GM10847 (cell line): Measurements from ENCODE around the gene SCG2.

Source experiments
- POLR2A ChIP-seq: IDR thresholded peaks from 2 replicates; pipeline ENCODE4 v1.6.1; 2011; ENCODE audit not compliant: insufficient read length; ENCODE audit errors: extremely low read depth

The SCG2 gene

DNA sequence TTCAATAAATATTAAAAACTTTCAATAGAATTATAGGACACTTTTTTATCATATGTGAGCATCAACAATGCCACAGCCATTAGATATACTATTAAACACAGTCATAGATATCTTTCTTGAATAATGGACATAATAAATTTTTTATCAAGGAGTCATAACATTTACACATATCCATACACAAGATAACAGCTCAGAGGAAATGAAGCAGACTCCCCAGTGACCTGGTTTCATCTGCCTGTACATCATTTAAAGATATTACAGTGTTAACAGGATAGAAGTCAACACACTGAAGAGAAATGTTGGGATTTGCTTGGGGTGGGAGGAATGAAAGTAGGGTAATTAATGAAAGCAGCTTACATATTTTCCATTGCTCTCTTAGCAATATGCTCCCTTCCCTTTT is 5.1 kb downstream of the SCG2 start:
- no peak for TF ChIP-seq POLR2A

DNA sequence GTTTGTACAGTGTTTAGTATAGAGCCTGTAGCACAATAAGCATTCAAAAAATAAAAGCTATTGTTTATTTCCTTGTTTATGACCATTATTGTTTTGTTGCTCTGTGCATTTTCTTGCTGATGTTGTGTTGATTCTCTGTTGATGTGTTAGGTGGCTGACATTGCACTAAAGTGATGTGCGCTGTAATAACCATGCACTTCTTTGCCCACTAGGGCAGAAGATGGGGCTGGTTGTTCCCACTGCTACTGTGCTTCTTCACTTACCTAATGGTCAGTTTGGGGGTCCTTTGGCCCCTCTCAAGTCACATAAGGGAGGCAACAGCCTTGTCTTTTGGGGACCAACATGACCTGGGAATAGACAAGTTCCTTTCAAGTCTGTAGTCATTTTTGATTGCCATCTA is 6.0 kb downstream of the SCG2 start:
- no peak for TF ChIP-seq POLR2A

DNA sequence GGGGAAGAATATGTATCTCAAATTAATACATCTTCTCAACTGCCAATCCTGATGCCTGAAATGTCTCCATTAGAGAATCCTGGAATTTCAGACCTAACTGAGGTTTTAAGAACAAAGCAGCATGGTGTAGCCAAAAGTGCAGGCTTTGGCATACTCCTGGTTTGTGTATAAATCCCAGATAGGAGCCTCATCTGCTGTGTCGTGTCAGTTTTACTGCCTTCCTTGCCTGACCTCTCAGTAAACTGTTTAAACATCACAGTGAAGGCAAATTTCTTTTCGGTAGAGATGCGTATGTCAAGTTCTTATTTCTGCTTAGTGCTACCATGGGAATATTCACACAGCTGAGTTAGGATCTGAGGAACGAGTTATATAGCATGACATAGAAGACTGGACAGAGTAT is 7.3 kb downstream of the SCG2 start:
- no peak for TF ChIP-seq POLR2A

DNA sequence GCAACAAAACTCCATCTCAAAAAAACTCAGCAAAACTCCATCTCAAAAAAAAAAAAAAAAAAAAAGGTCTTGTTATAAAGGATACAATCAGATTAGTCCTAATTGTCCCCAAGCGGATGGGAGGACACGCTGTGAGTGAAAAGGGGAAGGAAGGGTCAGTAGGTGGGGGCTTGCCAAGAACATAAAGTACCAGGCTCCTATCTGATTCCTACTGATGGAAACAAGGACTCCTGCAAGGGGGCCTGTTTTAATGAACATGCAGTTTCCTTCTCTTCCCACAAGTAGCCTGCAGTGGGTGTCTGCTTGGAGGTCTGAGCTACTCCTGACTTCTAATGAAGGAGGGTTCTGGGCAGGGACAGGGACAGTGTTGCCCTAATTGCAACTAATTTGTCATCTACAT is 7.9 kb downstream of the SCG2 start:
- no peak for TF ChIP-seq POLR2A

DNA sequence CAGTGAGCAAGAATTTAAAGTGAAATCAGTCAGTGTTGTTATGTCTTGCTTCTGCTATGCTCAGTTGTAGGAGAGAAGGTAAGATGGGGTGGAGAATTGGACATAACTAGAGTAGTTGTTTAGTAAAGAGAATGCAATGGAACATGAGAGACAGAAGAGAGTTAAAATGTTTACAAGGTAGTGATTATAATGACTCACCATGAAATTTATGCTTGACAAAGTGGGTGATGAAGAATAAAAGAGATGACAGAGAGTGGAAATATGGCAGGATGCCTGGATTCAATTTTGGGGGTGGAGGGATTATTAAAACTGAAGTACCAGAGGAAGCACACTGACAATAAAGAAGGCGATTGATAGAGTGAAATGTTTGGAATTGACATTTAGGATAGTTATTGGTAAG is 10.6 kb downstream of the SCG2 start:
- TF ChIP-seq POLR2A: no peak

DNA sequence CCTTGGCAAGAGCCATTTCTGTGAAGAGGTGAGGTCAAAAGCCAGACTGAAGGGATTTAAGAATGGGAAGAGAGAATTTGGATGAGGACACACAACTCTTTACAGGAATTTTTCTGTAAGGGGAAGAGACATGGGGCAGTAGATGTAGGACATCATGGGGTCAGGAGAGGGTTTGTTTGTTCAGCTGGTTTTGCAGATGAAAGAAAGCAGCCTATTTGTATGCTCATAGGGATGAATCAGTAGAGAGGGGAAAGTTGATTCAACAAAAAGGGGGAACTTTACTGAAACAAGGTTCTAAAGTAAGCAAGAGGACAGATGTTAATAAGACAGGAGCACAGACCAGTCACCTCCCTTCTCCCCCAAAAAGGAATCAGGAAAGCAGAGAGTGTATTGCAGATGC is 11.2 kb downstream of the SCG2 start:
- TF ChIP-seq POLR2A: no peak

DNA sequence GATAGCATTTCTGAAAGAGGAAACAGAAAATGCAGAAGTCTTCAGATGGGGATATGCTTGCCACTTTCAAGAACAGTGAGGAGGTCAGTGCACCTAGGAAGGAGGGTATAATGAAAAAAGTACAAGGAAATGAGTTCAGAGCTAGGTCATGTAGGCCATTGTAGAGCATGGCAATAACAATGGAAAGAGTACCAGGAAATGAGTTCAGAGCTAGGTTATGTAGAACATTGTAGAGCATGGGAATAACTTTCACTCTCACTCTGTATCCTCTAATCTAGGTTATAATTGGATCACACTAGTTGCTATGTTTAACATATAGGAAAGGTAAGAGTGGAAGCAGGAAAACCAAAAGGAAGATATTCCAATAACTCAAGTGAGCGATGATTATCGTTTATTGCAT is 12.3 kb downstream of the SCG2 start:
- no peak for TF ChIP-seq POLR2A

DNA sequence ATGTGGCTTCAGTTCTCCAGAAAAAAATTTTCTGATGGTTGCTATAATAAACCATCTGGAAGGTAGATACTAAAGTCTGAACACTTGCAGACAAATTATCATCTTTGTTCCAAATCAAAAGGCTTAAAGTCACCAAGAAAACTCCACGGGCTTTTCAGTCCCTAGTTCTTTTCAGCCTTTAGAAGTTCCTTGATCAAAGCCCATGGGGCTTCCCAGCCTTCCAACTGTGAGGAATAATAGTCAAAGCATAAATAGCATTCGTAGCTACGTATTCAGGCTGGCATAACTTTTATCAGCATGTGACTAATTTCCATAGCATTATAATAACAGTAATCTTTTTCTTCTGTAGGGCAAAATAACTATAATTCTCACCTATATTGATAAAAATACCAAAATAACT is 13.9 kb downstream of the SCG2 start:
- no peak for TF ChIP-seq POLR2A

DNA sequence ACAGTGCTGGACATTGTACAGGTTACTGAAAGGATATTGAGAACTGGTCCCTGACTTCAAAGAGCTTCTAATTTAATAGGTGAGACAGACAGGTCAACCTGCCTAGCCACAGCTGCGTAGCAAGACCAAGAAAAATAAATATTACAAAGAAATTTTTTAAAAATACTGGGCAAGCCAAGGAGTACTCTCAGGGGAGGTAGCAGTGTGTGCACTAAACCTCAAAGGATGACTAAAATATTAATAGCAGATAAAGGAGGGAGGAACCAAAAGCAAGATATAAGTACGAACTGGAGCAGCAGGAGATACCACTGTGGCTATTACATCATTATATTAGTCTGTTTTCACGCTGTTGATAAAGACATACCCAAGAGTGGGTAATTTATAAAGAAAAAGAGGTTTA is 14.9 kb downstream of the SCG2 start:
- TF ChIP-seq POLR2A: no peak

DNA sequence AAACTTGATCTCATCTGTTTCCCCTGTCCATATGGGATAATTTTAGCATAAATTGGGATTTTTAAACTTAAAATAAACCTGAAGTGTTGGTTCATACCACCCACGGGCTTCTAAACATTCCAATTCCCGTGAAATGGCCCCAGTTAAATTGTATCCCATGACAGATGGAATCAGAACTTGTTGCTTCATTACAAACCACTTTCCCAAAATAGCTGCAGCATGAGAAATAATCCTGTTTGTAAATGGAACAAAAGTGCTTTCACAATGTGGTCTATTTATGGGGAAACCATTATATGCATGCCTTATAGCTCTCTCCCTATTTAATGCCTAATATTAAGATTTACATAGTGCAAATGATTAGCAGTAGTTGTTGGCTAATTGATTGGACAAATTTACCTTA is 15.9 kb downstream of the SCG2 start:
- no peak for TF ChIP-seq POLR2A

DNA sequence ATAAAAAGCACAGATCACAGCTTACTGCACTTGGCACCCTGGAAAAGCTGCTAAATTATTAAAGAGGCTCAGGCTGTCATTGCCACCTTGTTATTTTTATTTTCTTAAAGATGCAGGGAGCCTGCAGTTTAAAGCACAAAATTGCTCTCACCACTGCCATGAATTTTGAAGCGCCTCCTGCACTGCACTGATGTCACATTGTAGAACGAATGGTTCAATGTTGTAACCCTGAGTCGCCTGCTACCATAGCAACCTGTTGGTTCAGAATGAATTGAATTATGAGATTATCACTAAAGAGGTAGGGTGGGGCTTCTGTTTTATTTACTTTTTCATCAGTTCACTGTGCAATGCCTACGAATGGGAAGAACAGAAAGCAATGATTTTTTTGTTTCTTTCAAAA is 16.5 kb downstream of the SCG2 start:
- no peak for TF ChIP-seq POLR2A

DNA sequence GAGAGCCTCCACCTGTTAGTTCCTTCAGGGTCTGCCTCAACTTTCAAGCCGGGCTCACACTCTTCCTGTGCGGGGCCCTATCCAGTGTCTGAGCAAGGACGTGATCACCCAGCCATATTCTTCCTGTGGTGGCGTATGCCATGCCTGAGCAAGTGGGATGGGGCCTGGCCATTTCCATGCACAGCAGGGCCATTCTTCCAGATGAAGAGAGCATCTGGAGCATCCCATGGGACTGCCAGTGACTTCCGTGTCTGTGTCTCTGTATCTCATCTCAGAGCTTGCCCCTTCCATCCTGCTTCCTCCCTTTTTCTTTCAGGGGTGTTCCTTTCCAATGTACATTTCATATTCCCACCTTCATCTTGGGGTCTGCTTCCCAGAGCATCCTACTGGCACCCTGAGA is 20.2 kb downstream of the SCG2 start:
- no peak for TF ChIP-seq POLR2A

DNA sequence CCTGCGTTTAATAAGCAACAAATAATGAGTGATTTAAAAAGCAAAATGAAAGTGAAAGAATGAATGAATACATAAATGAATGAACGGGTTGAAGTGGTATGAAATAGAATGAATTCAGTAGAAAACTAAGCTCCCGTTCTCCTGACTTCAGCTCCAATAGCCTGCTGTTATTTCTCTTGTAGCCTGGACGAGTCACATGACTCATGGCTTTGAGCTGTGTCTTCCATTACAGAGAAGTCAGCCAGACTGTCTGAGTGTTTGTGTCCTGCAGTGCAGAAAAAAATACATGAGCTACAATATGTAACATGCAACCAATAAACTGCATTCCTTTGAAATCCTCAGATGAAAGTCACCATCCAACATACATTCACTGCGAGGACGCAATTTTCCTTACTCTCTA is 21.2 kb downstream of the SCG2 start:
- no peak for TF ChIP-seq POLR2A

DNA sequence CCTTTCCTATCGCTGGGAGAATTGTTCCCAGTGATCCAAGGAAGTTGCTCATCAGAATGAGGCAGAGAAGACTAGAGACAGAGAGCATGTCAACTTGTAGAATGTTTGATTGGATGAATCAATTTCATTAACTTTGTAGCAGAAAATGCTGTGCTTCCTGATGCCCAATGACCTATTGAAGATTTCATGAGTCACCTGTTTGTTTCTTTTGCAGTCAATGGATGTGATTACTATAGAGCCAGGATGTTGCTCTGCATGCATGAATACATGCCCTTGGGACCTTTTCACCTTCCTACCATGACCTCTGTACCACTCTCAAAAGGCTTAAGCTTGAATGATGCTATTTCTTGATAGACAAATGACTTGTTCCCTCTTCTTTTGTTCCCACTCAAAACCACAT is 23.3 kb downstream of the SCG2 start:
- no peak for TF ChIP-seq POLR2A

DNA sequence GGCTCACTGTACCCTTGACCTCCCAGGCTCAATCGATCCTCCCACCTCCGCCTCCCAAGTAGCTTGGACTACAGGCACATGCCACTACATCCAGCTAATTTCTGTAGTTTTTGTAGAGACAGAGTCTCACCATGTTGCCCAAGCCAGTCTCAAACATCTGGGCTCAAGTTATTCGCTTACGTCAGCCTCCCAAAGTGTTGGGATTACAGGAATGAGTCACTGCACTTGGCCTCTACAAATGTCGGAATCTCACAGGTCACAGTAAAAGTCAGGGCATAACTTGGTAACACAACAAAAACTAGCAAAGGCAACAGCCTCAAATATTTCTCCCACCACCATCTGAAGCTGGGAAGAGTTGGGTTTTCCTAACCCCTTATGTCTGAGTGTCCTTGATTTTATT is 25.3 kb downstream of the SCG2 start:
- TF ChIP-seq POLR2A: no peak

DNA sequence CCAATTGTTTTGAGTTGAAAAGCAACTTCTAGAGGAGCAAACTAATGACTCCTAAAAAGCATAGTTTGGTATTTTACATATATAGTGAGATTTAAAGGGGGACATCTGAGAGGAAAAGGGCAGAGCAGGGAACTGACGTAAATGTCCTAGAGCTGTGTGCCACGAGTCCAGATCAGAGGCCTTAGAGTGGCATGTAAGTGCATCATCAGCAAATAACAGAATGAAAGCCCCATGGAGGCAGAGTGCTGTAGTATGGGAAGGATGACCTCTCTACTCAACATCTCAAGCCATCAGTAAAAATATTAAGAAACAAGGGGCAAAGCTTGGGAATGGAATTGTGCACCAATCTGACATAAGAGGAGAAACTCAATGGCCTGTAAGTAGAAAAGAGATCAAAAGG is 31.4 kb downstream of the SCG2 start:
- no peak for TF ChIP-seq POLR2A

DNA sequence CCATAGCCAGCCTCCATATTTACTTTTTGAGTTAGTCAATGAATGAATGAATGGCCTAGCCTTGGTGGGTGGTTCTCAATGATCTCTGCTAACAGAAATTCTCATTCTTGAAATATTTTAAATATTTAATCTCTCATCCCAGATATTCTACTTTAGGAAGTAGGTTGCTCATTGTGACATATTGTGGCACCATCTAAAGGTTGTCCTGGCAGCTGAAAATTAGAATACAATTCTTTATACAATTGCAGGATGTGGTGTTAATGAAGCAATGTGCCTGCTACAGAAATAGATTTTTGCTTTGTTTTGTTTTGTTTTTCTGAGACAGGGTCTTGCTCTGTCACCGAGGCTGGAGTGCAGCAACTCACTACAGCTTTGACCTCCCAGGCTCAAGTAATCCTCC is 35.8 kb downstream of the SCG2 start:
- no peak for TF ChIP-seq POLR2A

DNA sequence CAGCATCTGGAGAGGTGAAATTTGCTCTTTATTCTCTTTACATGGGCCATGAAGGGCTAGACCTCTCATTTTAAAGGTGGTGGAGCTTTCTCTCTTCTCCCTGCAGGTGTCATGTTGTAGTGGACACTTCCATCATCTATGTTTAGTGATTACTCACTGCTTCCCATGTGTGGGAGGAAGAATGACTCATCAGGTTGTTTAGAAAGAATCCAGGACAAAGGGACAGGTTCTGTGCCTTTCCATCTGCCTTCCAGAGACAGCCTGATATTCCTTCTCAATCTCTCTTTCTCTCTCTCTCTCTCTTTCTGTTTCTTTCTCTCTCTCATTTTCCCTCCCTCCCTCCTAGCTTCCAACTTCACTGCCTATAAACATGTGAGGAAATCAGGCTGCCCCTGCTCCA is 38.7 kb downstream of the SCG2 start:
- no peak for TF ChIP-seq POLR2A

DNA sequence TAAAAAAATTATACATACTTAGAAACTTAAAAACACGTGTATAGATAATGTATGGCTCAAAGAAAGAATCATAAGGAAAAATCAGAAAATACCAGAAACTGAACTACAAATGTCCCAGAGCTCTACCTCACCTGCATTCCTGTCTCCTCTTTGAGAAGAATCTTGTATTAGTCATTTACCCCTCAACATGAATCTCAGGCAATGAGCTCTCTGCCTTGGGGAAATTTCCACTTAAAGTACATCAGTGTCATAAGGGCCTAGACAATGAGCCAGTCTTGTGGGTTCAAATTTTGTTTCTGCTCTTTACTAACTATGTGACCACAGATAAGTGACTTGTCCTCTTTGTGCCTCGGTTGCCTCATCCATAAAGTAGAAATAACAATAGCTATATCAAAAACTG is 40.1 kb downstream of the SCG2 start:
- no peak for TF ChIP-seq POLR2A

DNA sequence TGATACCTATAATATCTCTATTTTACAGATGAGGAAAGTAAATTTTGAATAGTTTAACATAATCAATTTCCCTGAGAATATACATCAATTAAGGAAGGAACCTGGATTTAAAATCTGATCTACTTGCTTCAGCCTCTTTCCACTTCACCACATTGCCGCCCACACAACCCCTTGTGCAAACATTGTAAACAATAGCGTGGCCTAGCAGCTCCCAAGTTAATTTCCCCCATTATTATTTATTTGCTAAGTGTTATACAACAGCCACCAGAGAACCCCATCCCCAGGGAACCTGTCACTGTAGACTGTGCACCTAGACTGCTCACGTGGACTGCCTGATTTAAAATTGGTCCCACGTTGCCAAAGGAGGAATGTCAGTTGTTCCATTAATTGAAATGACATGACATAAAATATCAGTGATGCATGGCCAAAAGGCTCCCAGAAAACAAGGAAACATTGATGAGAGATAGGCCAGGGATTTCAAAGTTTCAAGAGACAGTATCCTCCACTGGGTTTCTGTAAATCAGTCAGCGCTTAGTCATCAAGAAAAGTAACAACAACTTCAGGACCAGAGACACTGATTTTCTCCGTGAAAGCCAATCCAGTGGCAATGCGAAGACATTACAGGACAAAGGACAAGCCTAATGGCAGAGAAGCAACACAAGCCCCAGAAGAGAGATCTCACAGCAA is 41.3 kb downstream of the SCG2 start:
- TF ChIP-seq POLR2A: no peak
